Measurements from ENCODE around the gene CXCL14. TPM values are rescaled to one million over a fixed set of nuclear protein-coding genes. Genes with fewer than 3 reads are reported as not detected.

Gene CXCL14
- polyA plus RNA-seq, 3 donors = 0.07 to 0.12 TPM; not detected in 1

- Histone ChIP-seq H3K4me1 (ENCODE audit: control insufficient read depth in 1 of 2, insufficient read depth in 2 of 2, low read length in 2 of 2) (no peaks in the 10 kb centered on the region), H4K20me1 (ENCODE audit: insufficient read depth, low read length) (no peaks in the 10 kb centered on the region), H2AFZ (ENCODE audit: insufficient read depth, low read depth, low read length, poor library complexity, severe bottlenecking) (no peak overlapping the region), H3K36me3 (replicated peaks in 1 of 2; ENCODE audit: control insufficient read depth in 1 of 2, insufficient read depth in 2 of 2, low read length in 2 of 2) (no peaks in the 10 kb centered on the region), H3K9ac (ENCODE audit: insufficient read depth, low read length, poor library complexity, severe bottlenecking) (no peak overlapping the region), H3K27me3 (ENCODE audit: control insufficient read depth in 2 of 2, insufficient read depth in 2 of 2, low read length in 2 of 2) (no peaks in the 10 kb centered on the region), H3K4me3 (replicated peaks in 1 of 3; ENCODE audit: low read depth in 2 of 3, low read length in 3 of 3) (no peak overlapping the region), H3K4me2 (replicated peaks; ENCODE audit: extremely low read depth, low read length, poor library complexity, severe bottlenecking) (no peak overlapping the region), H3K27ac (ENCODE audit: low read depth in 1 of 2, low read length in 2 of 2) (no peak overlapping the region), H3K79me2 (ENCODE audit: insufficient read depth, low read length) (no peaks in the 10 kb centered on the region), H3K9me3 (replicated peaks in 1 of 2; ENCODE audit: control insufficient read depth in 1 of 2, insufficient read depth in 1 of 2, low read length in 2 of 2) (no peaks in the 10 kb centered on the region)
- peaks cover 10 to 22% (median 12%) of the 10 kb centered on the region in 3 donors for H3K27me3 Mint-ChIP-seq (ENCODE audit: low read depth in 3 of 3)
- H3K36me3 Mint-ChIP-seq = no peaks in the 10 kb centered on the region
- 90% methylated on average over 2 of the region's 3 CpGs for WGBS (ENCODE audit: insufficient coverage)
- no peak for DNase-seq
- TF ChIP-seq CTCF (IDR thresholded peaks at IDR 0.05) = no peak
- no peak overlapping the region for H3K27ac Mint-ChIP-seq
- H3K4me3 Mint-ChIP-seq = no peak overlapping the region
- H3K4me1 Mint-ChIP-seq = peaks cover 2% of the 10 kb centered on the region
- peaks cover 0 to 4% (median 0%) of the 10 kb centered on the region in 7 donors for H3K9me3 Mint-ChIP-seq
- intact Hi-C loops (cut with micrococcal nuclease) = no loop called here
Measured at GRCh38 chr5:135596788-135597187, 18.0 kb upstream of the CXCL14 start.

- Histone ChIP-seq H2AFZ (ENCODE audit: insufficient read depth, low read depth, low read length, poor library complexity, severe bottlenecking) (no peak overlapping the region), H4K20me1 (ENCODE audit: insufficient read depth, low read length) (no peaks in the 10 kb centered on the region), H3K9ac (ENCODE audit: insufficient read depth, low read length, poor library complexity, severe bottlenecking) (no peak overlapping the region), H3K9me3 (replicated peaks in 1 of 2; ENCODE audit: control insufficient read depth in 1 of 2, insufficient read depth in 1 of 2, low read length in 2 of 2) (no peaks in the 10 kb centered on the region), H3K79me2 (ENCODE audit: insufficient read depth, low read length) (no peaks in the 10 kb centered on the region), H3K4me3 (replicated peaks in 1 of 3; ENCODE audit: low read depth in 2 of 3, low read length in 3 of 3) (no peak overlapping the region), H3K27me3 (ENCODE audit: control insufficient read depth in 2 of 2, insufficient read depth in 2 of 2, low read length in 2 of 2) (no peaks in the 10 kb centered on the region), H3K36me3 (replicated peaks in 1 of 2; ENCODE audit: control insufficient read depth in 1 of 2, insufficient read depth in 2 of 2, low read length in 2 of 2) (no peaks in the 10 kb centered on the region), H3K4me2 (replicated peaks; ENCODE audit: extremely low read depth, low read length, poor library complexity, severe bottlenecking) (no peak overlapping the region), H3K27ac (ENCODE audit: low read depth in 1 of 2, low read length in 2 of 2) (no peak overlapping the region), H3K4me1 (ENCODE audit: control insufficient read depth in 1 of 2, insufficient read depth in 2 of 2, low read length in 2 of 2) (no peaks in the 10 kb centered on the region)
- WGBS (ENCODE audit: insufficient coverage) = 100% methylated on average over 3 of the region's 5 CpGs
- no peak for DNase-seq
- no peaks in the 10 kb centered on the region for H3K36me3 Mint-ChIP-seq
- H3K4me3 Mint-ChIP-seq = no peak overlapping the region
- intact Hi-C loops (cut with micrococcal nuclease) = no loop called here
- TF ChIP-seq CTCF (IDR thresholded peaks at IDR 0.05) = no peak
- peaks cover 12 to 17% (median 12%) of the 10 kb centered on the region in 3 donors for H3K27me3 Mint-ChIP-seq (ENCODE audit: low read depth in 3 of 3)
- H3K27ac Mint-ChIP-seq = no peak overlapping the region
- peaks cover 0 to 2% (median 0%) of the 10 kb centered on the region in 7 donors for H3K9me3 Mint-ChIP-seq
- H3K4me1 Mint-ChIP-seq = peaks cover 2% of the 10 kb centered on the region
Measured at GRCh38 chr5:135596157-135596763, 17.5 kb upstream of the CXCL14 start.

Data from CD14-positive monocyte (primary cell).